ENCODE measurements around the gene TMEM130. TPM values are rescaled to one million over a fixed set of nuclear protein-coding genes. Genes with fewer than 3 reads are reported as not detected.

TMEM130 gene
- not detected in 2 replicates for total RNA-seq

- intact Hi-C loops (cut with micrococcal nuclease), result loop anchor here (1.0 to 10.0 kb wide), 3 partner anchors 10 to 615 kb away; partner anchors contain the start of genes ATP5MF and TECPR1
Measured at GRCh38 chr7:98869597-98870120, at the start of gene TMEM130. TMEM130 (minus strand) TSS chr7:98870014; CDS start chr7:98869861, 153 bp downstream.

DNA sequence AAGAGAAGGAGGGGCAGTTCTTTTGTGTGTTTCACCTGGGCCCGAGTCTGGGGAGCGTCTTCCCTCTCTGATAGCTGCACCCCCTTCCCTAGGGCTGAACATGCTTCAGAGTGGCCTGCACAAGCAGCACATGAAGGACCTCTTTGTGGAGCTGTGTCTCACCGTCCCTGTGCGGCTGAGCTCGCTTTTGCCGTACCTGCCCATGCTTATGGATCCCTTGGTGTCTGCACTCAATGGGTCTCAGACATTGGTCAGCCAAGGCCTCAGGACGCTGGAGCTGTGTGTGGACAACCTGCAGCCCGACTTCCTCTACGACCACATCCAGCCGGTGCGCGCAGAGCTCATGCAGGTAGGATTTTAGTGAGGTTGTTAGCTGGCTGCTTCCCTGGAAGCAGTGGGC, 47.5 kb upstream of the TMEM130 start:
- intact Hi-C loops (cut with micrococcal nuclease), result no loop called here

DNA sequence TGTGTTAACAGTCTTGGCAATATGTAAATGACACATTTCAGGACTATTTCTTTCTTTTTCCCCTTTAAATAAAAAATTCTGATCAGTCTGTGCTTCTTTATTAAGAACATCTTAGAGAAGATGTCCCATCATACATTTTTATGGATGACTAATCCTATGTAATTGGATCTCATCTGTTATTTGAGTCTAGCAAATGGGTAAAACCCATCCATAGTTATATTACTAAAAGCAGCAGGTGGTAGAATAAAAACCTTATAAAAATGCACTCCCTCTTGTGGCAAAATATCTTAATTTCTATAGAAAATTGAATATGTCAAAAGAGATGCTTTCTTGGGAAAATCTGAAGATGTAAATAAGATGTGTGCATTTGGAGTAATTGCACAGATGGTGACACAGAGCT, 43.8 kb upstream of the TMEM130 start:
- intact Hi-C loops (cut with micrococcal nuclease), result no loop called here

DNA sequence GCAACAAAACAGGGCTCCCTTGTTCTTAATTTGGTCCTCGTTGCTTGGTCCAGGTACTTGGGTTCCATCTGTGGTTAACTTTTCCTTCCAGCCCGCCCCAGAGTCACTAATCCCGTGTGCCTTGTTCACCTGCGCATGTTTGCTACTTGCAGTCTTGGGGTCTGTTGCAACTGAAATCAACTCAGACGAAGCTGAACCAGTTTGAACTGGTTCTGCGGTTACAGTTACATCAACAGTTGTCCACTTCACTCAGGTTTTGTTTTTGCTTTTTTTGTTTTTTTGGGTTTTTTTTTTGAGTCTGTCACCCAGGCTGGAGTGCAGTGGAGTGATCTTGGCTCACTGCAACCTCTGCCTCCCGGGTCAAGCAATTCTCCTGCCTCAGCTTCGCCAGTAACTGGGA, 43.2 kb upstream of the TMEM130 start:
- intact Hi-C loops (cut with micrococcal nuclease), result no loop called here

GRCh38 chr7:98911916-98912315, 42.1 kb upstream of the TMEM130 start:
- intact Hi-C loops (cut with micrococcal nuclease), result no loop called here

GRCh38 chr7:98910427-98910826, 40.6 kb upstream of the TMEM130 start:
- intact Hi-C loops (cut with micrococcal nuclease), result no loop called here

DNA sequence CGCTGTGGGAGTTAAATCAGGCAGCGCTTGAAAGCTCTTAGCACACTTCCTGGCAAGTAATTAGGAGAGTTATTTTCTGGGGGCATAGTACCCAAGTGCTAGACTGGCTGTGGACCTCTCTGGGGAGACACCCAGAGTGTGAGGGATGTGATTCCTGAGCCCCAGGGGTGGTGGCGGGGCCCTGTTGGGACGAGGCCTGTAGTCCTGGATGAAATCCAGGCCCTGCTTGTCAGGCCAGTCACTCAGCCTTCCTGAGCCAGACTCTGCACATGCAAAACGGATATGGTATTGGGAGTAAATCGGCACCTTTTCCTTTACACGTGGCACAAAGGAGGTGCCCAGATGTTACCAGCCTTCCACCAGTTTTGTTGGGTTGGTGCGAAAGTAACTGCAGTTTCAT, 39.7 kb upstream of the TMEM130 start:
- intact Hi-C loops (cut with micrococcal nuclease), result no loop called here

DNA sequence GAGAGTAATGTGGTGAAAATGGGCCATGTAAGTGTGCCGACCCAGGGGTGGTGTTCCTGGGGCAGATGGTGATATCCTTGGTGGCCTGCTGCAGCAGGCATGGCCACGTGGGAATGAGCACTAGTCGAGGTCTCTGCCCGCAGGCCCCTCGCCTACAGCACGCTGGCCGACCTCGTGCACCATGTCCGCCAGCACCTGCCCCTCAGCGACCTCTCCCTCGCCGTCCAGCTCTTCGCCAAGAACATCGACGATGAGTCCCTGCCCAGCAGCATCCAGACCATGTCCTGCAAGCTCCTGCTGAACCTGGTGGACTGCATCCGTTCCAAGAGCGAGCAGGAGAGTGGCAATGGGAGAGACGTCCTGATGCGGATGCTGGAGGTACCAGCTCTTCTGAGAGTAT, 38.8 kb upstream of the TMEM130 start:
- intact Hi-C loops (cut with micrococcal nuclease), result no loop called here

DNA sequence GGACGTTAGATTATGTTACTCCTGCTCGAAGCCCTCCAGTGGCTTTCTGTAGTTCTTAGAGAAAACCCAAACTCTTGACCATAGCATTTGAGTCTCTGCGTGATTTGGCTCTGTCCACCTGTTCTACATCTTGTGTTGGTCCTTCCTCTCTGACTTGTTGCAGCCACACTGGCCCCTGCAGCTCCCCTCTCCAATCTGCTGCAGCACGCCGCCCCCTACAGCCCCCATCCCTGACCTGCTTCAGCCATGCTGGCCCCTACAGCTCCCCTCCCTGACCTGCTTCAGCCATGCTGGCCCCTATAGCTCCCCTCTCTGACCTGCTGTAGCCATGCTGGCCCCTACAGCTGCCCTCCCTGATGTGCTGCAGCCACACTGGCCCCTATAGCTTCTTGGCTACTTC, 37.8 kb upstream of the TMEM130 start:
- intact Hi-C loops (cut with micrococcal nuclease), result no loop called here

DNA sequence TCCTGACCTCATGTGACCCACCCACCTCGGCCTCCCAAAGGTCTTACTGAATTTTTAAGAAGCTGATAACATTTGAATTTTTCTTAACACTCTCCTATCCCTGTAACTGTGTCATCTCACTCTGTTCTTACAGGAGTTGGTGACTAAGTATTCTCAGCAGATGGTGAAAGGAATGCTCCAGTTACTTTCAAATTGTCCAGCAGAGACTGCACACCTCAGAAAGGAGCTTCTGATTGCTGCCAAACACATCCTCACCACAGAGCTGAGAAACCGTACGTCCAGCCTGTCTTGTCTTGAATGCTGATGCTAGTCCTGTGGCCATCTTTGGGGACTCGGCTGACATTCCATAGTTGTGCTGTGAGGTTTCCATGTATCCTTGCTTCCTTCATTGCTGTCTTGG, 33.4 kb upstream of the TMEM130 start:
- intact Hi-C loops (cut with micrococcal nuclease), result no loop called here

DNA sequence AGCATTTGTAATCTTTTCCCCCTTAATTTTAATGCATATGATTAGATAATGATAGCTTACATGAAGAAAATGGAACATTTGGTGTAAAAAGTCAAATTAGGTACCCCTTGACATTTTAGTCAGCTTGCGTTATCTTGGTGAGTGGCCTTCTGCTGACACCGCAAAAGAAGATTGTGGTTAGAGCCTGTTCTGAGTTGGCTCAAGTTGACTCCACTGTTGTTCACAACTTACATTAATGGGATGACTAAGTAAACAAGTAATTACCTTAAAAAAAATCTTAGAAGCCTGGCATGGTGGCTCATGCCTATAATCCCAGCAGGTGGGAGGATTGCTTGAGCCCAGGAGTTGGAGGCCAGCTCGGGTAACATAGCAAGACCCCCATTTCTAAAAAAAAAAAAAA, 32.7 kb upstream of the TMEM130 start:
- intact Hi-C loops (cut with micrococcal nuclease), result no loop called here

DNA sequence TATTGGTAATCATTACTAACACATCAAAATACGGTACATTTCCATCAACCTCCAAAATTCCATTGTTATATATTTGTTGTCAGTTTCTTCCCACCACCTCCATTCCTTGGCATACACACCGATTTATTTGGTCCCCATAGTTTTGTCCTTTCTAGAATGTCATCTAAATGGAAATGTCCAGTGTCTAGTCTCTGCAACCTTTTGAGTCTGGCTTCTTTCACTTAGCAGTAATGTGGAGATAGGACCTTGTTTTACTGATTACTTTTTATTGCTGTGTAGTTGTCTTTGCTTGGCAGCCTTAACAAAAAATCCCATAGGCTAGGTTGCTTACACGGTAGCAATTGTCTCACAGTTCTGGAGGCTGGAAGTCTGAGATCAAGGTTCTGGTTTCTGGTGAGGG, 31.0 kb upstream of the TMEM130 start:
- intact Hi-C loops (cut with micrococcal nuclease), result no loop called here

- intact Hi-C loops (cut with micrococcal nuclease), result no loop called here
Measured at GRCh38 chr7:98899816-98900215, 30.0 kb upstream of the TMEM130 start.

- intact Hi-C loops (cut with micrococcal nuclease), result no loop called here
Measured at GRCh38 chr7:98892609-98893008, 22.8 kb upstream of the TMEM130 start.

- intact Hi-C loops (cut with micrococcal nuclease), result no loop called here
Measured at GRCh38 chr7:98887038-98887437, 17.2 kb upstream of the TMEM130 start.

DNA sequence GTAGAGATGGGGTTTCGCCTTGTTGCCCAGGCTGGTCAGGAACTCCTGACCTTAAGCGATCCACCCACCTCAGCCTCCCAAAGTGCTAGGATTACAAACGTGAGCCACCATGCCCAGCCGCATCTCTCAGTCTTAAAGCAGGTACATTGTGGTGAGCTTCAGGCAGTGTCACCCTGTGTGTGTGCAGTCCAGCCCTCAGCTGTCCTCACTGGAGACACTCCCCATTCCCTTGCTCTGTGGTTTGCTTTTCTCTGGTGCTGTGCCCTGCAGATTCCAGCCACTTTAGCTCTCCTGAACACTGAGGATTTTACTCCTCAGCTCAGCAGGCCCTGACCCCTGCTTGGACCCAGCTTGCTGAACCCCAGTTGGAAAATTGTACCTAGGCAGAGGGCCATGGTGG, 14.6 kb upstream of the TMEM130 start:
- intact Hi-C loops (cut with micrococcal nuclease), result no loop called here

DNA sequence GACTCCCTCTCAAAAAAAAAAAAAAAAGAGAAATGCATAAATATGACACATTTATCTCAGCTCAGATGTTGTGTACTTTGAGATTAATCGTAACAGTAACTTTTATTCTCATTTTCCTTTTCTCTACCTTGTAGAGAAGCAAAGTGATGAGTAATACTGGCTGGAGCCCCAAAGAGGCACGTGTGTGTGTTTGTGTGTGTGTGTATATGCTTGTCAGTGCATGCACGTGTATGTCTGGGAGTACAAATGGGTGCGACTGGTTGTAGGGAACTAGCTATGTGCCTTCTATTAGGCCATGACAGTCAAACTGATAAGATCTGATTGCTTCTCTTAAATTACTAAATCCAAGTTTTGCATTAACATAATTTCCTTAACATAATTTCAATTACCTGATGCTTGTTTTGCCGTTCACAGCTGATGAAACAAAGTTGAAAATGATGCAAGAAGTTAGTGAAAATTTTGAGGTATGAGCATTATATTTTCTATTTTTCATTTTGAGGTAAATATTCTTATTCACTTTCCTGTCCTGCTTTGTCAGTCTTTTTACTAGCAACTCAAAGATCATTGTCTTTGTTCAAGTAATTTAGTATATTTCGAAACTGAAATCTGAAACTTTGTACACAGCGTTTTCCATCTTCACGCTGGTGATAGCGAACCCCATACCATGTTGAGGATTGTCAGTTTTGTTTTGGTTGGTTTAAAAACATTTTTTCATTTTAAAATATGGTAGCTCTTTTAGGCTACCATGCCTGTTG, 11.9 kb upstream of the TMEM130 start:
- intact Hi-C loops (cut with micrococcal nuclease), result no loop called here

DNA sequence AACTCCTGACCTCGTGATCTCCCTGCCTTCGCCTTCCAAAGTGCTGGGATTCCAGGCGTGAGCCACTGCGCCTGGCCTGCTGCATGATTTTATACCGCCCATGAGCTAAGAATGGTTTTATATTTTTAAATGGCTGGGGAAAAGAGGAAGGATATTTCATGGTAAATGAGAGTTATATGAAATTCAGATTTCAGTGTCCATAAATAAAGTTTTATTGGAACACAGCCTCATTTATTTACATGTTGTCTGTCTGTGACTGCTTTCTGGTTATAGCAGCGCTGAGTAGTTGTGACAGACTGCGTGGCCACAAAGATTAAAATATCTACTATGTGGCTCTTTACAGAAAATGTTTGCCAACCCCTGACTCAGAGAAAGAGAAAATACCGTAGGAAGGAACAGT, 10.7 kb upstream of the TMEM130 start:
- intact Hi-C loops (cut with micrococcal nuclease), result no loop called here

- intact Hi-C loops (cut with micrococcal nuclease), result loop anchor here (1.0 to 10.0 kb wide), 11 partner anchors 10 to 1763 kb away; partner anchors contain the start of genes ARPC1A, ARPC1B, ASNS and ATP5MF
Measured at GRCh38 chr7:98879979-98880315, 10.1 kb upstream of the TMEM130 start.

GRCh38 chr7:98879198-98879978, 9.6 kb upstream of the TMEM130 start:
- intact Hi-C loops (cut with micrococcal nuclease), result loop anchor here (1.0 to 10.0 kb wide), 11 partner anchors 9 to 1762 kb away; partner anchors contain the start of genes ARPC1A, ARPC1B, ASNS and ATP5MF

DNA sequence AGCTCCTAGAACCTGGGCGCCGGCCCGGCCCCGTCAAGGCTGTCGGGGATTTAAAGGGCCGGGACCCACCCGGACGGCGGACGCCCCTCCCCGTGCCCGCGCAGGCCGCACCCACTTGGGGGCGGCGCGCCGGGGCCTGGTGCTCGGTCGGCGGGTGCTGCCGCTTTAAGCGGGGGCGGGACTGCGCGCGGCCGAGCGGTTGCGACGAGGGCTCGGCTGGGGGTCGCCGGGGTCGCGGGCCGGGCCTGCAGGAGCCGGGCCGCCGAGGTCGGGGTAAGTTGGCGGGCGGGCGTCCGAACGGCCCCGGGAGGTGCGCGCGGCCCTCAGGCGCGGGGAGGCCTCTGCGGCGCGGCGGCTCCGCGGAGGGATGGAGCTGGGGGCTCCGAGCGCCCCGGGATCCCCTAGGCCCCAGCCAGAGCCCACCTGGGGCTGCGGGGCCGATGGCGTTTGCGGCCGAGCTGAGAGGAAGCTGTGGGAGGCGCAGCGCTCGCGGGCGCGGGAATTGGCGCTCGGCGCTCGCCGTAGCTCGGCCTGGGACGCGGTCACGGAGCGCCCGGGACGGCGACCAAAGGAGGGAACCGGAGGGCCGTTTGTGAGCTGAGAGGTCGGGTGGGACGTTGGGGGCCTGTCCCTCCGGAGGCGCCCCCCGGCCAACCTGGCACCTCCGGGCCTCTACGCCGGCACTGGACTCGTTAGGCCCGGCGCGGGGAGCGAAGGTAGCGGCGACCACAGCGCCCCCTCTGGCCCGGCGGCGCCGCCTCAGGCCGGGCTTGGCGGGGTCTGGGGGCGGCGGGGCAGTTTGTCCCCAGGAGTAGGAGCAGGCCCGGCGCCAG, 8.8 kb upstream of the TMEM130 start, which contains the start of gene TRRAP:
TSS of gene TRRAP (plus strand) at position 168 of the 833 bp plus-strand sequence. CDS start 2,619 bp downstream, outside the sequence.
- intact Hi-C loops (cut with micrococcal nuclease), result loop anchor here (1.0 to 10.0 kb wide), 11 partner anchors 8 to 1761 kb away; partner anchors contain the start of genes ARPC1A, ARPC1B, ASNS and ATP5MF
